Osteoblast (primary cell): ENCODE results near the gene SAXO1. TPM values are rescaled to one million over a fixed set of nuclear protein-coding genes. Genes with fewer than 3 reads are reported as not detected.
A peak's percentile ranks its signal among the peaks of the same experiment; 100 is the strongest.

Source experiments
- DNase-seq: peaks from one replicate; pipeline ENCODE4 v3.0.0; 2011; ENCODE audit warnings: low spot score, mixed read lengths; ENCODE audit not compliant: insufficient read length; ENCODE audit errors: missing footprints
- H2AFZ ChIP-seq: 2 replicates; pipeline ENCODE4 v1.6.0; 2011; ENCODE audit warnings: mild to moderate bottlenecking, low read length
- H3K27ac ChIP-seq: 2 replicates; pipeline ENCODE4 v1.5.1; 2011; ENCODE audit warnings: mild to moderate bottlenecking, low read depth, low read length, moderate library complexity
- H3K27me3 ChIP-seq: 2 replicates; pipeline ENCODE4 v1.6.0; 2012; ENCODE audit warnings: mild to moderate bottlenecking, control low read depth, inconsistent platforms, low read length, moderate library complexity; ENCODE audit not compliant: insufficient read depth
- H3K36me3 ChIP-seq: 2 replicates; pipeline ENCODE4 v1.5.1; 2011; ENCODE audit warnings: mild to moderate bottlenecking, low read length, control low read depth, moderate library complexity; ENCODE audit not compliant: insufficient read depth
- H3K4me1 ChIP-seq: 2 replicates; pipeline ENCODE4 v1.5.1; 2011; ENCODE audit warnings: mild to moderate bottlenecking, low read length, control low read depth, moderate library complexity; ENCODE audit not compliant: insufficient read depth
- H3K4me2 ChIP-seq: 2 replicates; pipeline ENCODE4 v1.6.0; 2011; ENCODE audit warnings: mild to moderate bottlenecking, low read length; ENCODE audit not compliant: insufficient read depth
- H3K4me3 ChIP-seq: fragments of 200-600 bp; sonication (generic); 3 replicates; pipeline ENCODE4 v1.5.1; 2012; ENCODE audit warnings: mild to moderate bottlenecking, low read length, inconsistent platforms; ENCODE audit not compliant: insufficient read depth
- H3K79me2 ChIP-seq: 2 replicates; pipeline ENCODE4 v1.6.0; 2012; ENCODE audit warnings: mild to moderate bottlenecking, low read length, control low read depth, inconsistent platforms; ENCODE audit not compliant: insufficient read depth
- H3K9me3 ChIP-seq: 2 replicates; pipeline ENCODE4 v1.5.1; 2011; ENCODE audit warnings: low read depth, low read length, control low read depth
- H4K20me1 ChIP-seq: 2 replicates; pipeline ENCODE4 v1.6.0; 2012; ENCODE audit warnings: mild to moderate bottlenecking, low read length, control low read depth; ENCODE audit not compliant: insufficient read depth
- total RNA-seq: library from RNA; depleted of rRNA; stranded (reverse); fragments of >200 nt; gene quantifications from 2 replicates; pipeline ENCODE4 v1.2.3, GENCODE V29; 2012
- TF ChIP-seq, protein P1 (sequence below): IDR thresholded peaks from 2 replicates; pipeline ENCODE4 v1.5.1; 2011; ENCODE audit warnings: mild to moderate bottlenecking, low read depth, low read length, moderate library complexity; ENCODE audit errors: extremely low read depth

The SAXO1 gene
- total RNA-seq, 1 donor, result under 0.01 TPM

DNA sequence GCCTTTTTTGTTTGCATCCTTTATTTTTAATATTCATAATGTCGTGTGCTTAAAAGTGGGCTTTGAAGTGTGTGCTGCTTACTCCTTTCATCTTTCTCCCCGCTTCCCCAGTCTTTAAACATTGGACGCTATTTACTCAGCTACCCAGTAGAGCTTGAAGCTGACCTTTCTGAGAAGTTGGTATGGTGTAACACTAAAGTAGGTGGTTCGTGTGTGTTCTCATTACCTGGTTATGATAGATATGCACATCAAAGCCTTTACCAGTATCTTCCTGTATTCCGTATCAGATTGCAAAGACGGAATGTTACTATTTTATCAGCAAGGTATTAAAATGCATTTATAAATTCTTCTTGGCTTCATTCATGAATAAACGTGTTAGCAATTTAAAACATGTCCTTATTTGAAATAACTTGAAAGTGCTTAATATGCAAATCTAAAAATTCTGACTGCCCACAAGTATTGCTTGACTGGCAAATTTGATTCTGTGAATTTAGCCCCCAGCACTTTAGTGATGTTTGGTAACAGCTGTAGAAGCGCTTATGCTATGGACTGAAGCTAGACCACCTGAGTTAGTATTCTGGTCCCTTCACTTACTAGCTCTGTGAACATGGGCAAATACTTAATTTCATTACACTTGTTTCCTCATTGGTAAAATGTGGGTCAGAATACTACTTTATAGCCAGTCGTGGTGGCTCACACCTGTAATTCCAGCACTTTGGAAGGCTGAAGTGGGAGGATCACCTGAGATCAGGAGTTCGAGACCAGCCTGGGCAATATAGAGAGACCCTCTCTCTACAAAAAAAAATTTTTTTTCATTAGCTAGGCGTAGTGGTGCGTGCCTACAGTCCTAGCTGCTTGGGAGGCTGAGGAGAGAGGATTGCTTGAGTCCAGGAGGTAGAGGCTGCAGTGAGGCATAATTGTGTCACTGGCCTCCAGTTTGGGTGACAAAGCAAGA lies 17.9 kb upstream of the SAXO1 start:
- Histone ChIP-seq H4K20me1 (peaks cover 10% of the 10 kb centered on the region), H3K27ac (peak overlapping the region; percentile 87), H3K4me2 (peak overlapping the region; percentile 89), H3K4me3 (peak overlapping the region; percentile 85), H2AFZ (no peak overlapping the region), H3K79me2 (peaks cover 31% of the 10 kb centered on the region), H3K36me3 (no peaks in the 10 kb centered on the region), H3K27me3 (no peaks in the 10 kb centered on the region), H3K9me3 (no peaks in the 10 kb centered on the region), H3K4me1 (peaks cover 13% of the 10 kb centered on the region)
- TF ChIP-seq, protein P1, sequence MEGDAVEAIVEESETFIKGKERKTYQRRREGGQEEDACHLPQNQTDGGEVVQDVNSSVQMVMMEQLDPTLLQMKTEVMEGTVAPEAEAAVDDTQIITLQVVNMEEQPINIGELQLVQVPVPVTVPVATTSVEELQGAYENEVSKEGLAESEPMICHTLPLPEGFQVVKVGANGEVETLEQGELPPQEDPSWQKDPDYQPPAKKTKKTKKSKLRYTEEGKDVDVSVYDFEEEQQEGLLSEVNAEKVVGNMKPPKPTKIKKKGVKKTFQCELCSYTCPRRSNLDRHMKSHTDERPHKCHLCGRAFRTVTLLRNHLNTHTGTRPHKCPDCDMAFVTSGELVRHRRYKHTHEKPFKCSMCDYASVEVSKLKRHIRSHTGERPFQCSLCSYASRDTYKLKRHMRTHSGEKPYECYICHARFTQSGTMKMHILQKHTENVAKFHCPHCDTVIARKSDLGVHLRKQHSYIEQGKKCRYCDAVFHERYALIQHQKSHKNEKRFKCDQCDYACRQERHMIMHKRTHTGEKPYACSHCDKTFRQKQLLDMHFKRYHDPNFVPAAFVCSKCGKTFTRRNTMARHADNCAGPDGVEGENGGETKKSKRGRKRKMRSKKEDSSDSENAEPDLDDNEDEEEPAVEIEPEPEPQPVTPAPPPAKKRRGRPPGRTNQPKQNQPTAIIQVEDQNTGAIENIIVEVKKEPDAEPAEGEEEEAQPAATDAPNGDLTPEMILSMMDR, result no peak
- DNase-seq, result peak; percentile 8

DNA sequence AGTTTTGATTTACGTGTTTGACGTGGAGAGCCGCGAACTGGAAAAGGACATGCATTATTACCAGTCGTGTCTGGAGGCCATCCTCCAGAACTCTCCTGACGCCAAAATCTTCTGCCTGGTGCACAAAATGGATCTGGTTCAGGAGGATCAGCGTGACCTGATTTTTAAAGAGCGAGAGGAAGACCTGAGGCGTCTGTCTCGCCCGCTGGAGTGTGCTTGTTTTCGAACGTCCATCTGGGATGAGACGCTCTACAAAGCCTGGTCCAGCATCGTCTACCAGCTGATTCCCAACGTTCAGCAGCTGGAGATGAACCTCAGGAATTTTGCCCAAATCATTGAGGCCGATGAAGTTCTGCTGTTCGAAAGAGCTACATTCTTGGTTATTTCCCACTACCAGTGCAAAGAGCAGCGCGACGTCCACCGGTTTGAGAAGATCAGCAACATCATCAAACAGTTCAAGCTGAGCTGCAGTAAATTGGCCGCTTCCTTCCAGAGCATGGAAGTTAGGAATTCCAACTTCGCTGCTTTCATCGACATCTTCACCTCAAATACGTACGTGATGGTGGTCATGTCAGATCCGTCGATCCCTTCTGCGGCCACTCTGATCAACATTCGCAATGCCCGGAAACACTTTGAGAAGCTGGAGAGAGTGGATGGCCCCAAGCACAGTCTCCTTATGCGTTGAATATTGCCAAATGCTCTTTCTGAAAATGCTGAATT lies 17.1 kb upstream of the SAXO1 start:
- Histone ChIP-seq H4K20me1 (peaks cover 10% of the 10 kb centered on the region), H3K27me3 (no peaks in the 10 kb centered on the region), H3K79me2 (peaks cover 31% of the 10 kb centered on the region), H3K36me3 (no peaks in the 10 kb centered on the region), H3K4me3 (peak overlapping the region; percentile 85), H3K9me3 (no peaks in the 10 kb centered on the region), H2AFZ (peak overlapping the region; percentile 97), H3K4me2 (peak overlapping the region; percentile 89), H3K27ac (peak overlapping the region; percentile 87), H3K4me1 (peaks cover 13% of the 10 kb centered on the region)
- peak; percentile 45 for DNase-seq
- TF ChIP-seq, protein P1, result no peak

DNA sequence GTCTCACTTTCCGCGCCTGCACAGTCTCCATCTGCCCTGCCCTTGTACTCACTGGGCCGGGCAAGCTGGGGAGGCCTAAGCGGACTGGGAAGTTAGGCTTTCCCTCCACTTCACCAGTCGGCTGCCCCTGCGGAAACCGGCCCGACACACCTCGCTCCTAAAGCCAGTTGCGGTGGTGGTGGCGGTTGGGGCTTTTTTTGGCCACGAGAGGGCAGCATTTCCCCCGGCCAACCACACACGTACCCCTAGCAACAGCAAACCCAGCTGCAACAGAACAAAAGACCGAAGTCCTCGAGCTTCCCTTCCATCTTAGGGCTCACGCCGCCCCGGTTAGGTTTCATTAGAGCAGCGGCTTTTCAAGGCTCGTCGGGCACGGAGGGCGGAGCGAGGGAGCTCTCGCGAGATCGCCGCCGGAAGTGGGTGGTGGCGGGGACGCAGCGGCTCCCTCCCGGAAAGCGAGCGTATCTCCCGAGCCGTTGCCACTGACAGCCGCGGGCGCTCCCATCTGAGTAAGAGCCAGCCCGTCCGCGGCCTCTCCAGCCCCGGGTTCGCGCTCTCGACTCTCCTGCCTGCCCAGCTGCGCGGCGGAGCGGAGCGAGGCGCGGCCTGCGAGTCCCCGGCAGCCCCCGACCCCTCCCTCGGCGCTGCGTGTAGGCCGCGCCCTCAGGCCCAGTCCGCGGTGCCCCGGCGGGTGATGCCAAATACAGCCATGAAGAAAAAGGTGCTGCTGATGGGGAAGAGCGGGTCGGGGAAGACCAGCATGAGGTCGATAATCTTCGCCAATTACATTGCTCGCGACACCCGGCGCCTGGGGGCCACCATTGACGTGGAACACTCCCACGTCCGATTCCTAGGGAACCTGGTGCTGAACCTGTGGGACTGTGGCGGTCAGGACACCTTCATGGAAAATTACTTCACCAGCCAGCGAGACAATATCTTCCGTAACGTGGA lies 16.2 kb upstream of the SAXO1 start, which contains the start of gene RRAGA:
Gene RRAGA, plus strand, starts transcription at position 462 of the 951 bp plus-strand sequence. Its CDS starts 233 bp downstream, at position 695.
- Histone ChIP-seq H3K27ac (peak within 1 kb of the TSS; percentile 87), H2AFZ (peak within 1 kb of the TSS; percentile 97), H3K27me3 (no peaks in the 10 kb centered on the region), H3K4me2 (peak within 1 kb of the TSS; percentile 89), H3K36me3 (no peaks in the 10 kb centered on the region), H3K4me3 (peak within 1 kb of the TSS; percentile 85), H4K20me1 (peaks cover 10% of the 10 kb centered on the region), H3K4me1 (peaks cover 13% of the 10 kb centered on the region), H3K79me2 (peaks cover 31% of the 10 kb centered on the region), H3K9me3 (no peaks in the 10 kb centered on the region)
- peak; percentile 96 for DNase-seq
- TF ChIP-seq, protein P1, result peak; percentile 84
